SK-N-SH treated with all-trans-retinoic acid at 6 μM for 48 hours (cell line): ENCODE data around the gene KLHL35.

ENCODE experiments used
- ATAC-seq: fragments of 200-7000 bp; cut with Tn5 transposase; 3 replicates; pipeline ENCODE4 v1.9.1; 2020; ENCODE audit warnings: mild to moderate bottlenecking, moderate library complexity
- ARNTL ChIP-seq: fragments of 450-650 bp; formaldehyde crosslinking; IDR thresholded peaks from 2 replicates; pipeline ENCODE4 v1.5.0; 2020; ENCODE audit warnings: low read depth, mild to moderate bottlenecking, moderate library complexity, borderline replicate concordance
- BACH2 ChIP-seq: fragments of 250-450 bp; sonication (Bioruptor Pico); IDR thresholded peaks from 2 replicates; pipeline ENCODE4 v1.9.0; 2021; ENCODE audit warnings: mild to moderate bottlenecking, borderline replicate concordance
- CSDC2 ChIP-seq: fragments of 250-450 bp; sonication (Bioruptor Pico); IDR thresholded peaks from 2 replicates; pipeline ENCODE4 v1.5.0; 2020; ENCODE audit warnings: mild to moderate bottlenecking, moderate library complexity
- ESRRG ChIP-seq: fragments of 250-450 bp; sonication (Bioruptor Pico); IDR thresholded peaks from 2 replicates; pipeline ENCODE4 v1.6.1; 2021; ENCODE audit warnings: mild to moderate bottlenecking
- GLIS3 ChIP-seq: fragments of 250-450 bp; sonication (Bioruptor Pico); IDR thresholded peaks from 2 replicates; pipeline ENCODE4 v1.5.0; 2020; ENCODE audit warnings: mild to moderate bottlenecking, moderate library complexity
- ISL1 ChIP-seq: fragments of 250-450 bp; sonication (Bioruptor Pico); IDR thresholded peaks from 2 replicates; pipeline ENCODE4 v2.1.2; 2022; ENCODE audit warnings: mild to moderate bottlenecking, moderate library complexity
- OSR1 ChIP-seq: fragments of 250-450 bp; sonication (Bioruptor Pico); IDR thresholded peaks from 2 replicates; pipeline ENCODE4 v1.8.0; 2022; ENCODE audit warnings: moderate library complexity, mild to moderate bottlenecking, inconsistent platforms
- PATZ1 ChIP-seq: fragments of 250-450 bp; sonication (Bioruptor Pico); IDR thresholded peaks from 2 replicates; pipeline ENCODE4 v1.8.0; 2020; ENCODE audit warnings: mild to moderate bottlenecking, moderate library complexity, borderline replicate concordance
- POU6F1 ChIP-seq: fragments of 250-450 bp; sonication (Bioruptor Pico); IDR thresholded peaks from 2 replicates; pipeline ENCODE4 v1.8.0; 2021; ENCODE audit warnings: low read depth, mild to moderate bottlenecking, moderate library complexity, borderline replicate concordance
- PPARA ChIP-seq: fragments of 250-450 bp; sonication (Bioruptor Pico); IDR thresholded peaks from 2 replicates; pipeline ENCODE4 v1.5.0; 2020; ENCODE audit warnings: mild to moderate bottlenecking, borderline replicate concordance
- RARB ChIP-seq: fragments of 250-450 bp; sonication (Bioruptor Pico); IDR thresholded peaks from 2 replicates; pipeline ENCODE4 v1.8.0; 2021; ENCODE audit warnings: mild to moderate bottlenecking, moderate library complexity
- SNAI2 ChIP-seq: fragments of 250-450 bp; sonication (Bioruptor Pico); IDR thresholded peaks from 2 replicates; pipeline ENCODE4 v1.5.0; 2020; ENCODE audit warnings: mild to moderate bottlenecking, moderate library complexity
- TCF4 ChIP-seq: fragments of 250-450 bp; sonication (Bioruptor Pico); IDR thresholded peaks from 2 replicates; pipeline ENCODE4 v1.8.0; 2021; ENCODE audit warnings: mild to moderate bottlenecking, moderate library complexity, borderline replicate concordance
- TOX ChIP-seq: fragments of 250-450 bp; sonication (Bioruptor Pico); IDR thresholded peaks from 2 replicates; pipeline ENCODE4 v1.8.0; 2021; ENCODE audit warnings: mild to moderate bottlenecking, moderate library complexity, borderline replicate concordance
- TSHZ2 ChIP-seq: fragments of 250-450 bp; sonication (Bioruptor Pico); IDR thresholded peaks from 2 replicates; pipeline ENCODE4 v1.5.0; 2020; ENCODE audit warnings: mild to moderate bottlenecking, moderate library complexity
- ZC3H10 ChIP-seq: fragments of 250-450 bp; sonication (Bioruptor Pico); IDR thresholded peaks from 2 replicates; pipeline ENCODE4 v1.5.1; 2021; ENCODE audit warnings: mild to moderate bottlenecking, moderate library complexity
- ZFP30 ChIP-seq: fragments of 450-650 bp; formaldehyde crosslinking; IDR thresholded peaks from 2 replicates; pipeline ENCODE4 v1.5.0; 2022; ENCODE audit warnings: mild to moderate bottlenecking, moderate library complexity
- ZNF565 ChIP-seq: fragments of 450-650 bp; formaldehyde crosslinking; conservative IDR thresholded peaks from 2 replicates; pipeline ENCODE4 v1.5.0; 2020; ENCODE audit warnings: low read depth, mild to moderate bottlenecking, moderate library complexity
- ZNF70 ChIP-seq: fragments of 450-650 bp; formaldehyde crosslinking; IDR thresholded peaks from 2 replicates; pipeline ENCODE4 v1.5.0; 2020; ENCODE audit warnings: mild to moderate bottlenecking, moderate library complexity
- TF ChIP-seq, protein P1 (sequence below): fragments of 250-450 bp; sonication (Bioruptor Pico); IDR thresholded peaks from 2 replicates; pipeline ENCODE4 v1.5.1; 2021; ENCODE audit warnings: mild to moderate bottlenecking, moderate library complexity
- TF ChIP-seq, protein P2 (sequence below): fragments of 250-450 bp; sonication (Bioruptor Pico); IDR thresholded peaks from 2 replicates; pipeline ENCODE4 v1.5.1; 2020; ENCODE audit warnings: low read depth, mild to moderate bottlenecking, moderate library complexity

Gene KLHL35

DNA sequence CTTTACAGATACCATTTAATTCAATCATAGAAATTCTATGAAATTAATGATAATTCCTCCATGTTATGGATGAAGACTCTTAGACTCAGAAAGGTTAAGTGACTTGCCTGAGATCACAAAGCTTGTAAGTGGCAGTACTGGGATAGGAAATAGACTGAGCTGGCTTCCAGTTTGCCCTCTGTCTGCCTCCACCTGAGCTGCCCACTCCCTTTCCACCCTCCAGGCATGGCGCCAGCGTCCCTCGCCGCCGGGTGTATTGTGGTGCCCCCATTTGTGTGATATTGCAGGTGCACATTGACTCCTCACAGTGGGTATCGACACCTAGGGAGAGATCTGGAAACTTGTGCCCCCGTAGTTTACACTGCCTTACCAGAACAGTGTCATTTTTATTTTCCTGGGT lies 43.1 kb downstream of the KLHL35 start:
- no peak for ATAC-seq
- TF ChIP-seq RARB (CRISPR knock-in tag) (no peak), PATZ1 (CRISPR knock-in tag) (no peak), ESRRG (CRISPR knock-in tag) (no peak)

DNA sequence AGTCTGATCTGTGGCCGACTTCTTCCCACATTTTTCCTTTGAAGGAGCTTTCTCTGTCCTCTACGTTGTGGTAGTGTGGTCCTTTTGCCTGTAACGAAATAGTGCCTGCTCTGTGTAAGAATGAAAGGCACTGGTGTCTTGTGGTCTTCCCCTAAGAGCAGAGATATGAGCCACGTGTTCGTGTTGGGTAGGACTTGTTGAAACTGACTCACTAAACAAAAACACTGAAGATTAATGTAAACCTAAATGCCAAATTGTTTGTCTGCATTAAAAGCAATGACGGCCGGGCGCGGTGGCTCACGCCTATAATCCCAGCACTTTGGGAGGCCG lies 43.8 kb downstream of the KLHL35 start:
- TF ChIP-seq ZNF70 (CRISPR knock-in tag): no peak
- TF ChIP-seq SNAI2: no peak
- no peak for TF ChIP-seq TSHZ2 (CRISPR knock-in tag)
- no peak for TF ChIP-seq POU6F1 (CRISPR knock-in tag)
- no peak for TF ChIP-seq TCF4 (CRISPR knock-in tag)
- TF ChIP-seq ZNF565: no peak
- TF ChIP-seq, protein P1, sequence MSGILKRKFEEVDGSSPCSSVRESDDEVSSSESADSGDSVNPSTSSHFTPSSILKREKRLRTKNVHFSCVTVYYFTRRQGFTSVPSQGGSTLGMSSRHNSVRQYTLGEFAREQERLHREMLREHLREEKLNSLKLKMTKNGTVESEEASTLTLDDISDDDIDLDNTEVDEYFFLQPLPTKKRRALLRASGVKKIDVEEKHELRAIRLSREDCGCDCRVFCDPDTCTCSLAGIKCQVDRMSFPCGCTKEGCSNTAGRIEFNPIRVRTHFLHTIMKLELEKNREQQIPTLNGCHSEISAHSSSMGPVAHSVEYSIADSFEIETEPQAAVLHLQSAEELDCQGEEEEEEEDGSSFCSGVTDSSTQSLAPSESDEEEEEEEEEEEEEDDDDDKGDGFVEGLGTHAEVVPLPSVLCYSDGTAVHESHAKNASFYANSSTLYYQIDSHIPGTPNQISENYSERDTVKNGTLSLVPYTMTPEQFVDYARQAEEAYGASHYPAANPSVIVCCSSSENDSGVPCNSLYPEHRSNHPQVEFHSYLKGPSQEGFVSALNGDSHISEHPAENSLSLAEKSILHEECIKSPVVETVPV (CRISPR knock-in tag): no peak
- no peak for TF ChIP-seq OSR1 (CRISPR knock-in tag)
- TF ChIP-seq GLIS3: no peak
- no peak for TF ChIP-seq ISL1 (CRISPR knock-in tag)
- TF ChIP-seq, protein P2, sequence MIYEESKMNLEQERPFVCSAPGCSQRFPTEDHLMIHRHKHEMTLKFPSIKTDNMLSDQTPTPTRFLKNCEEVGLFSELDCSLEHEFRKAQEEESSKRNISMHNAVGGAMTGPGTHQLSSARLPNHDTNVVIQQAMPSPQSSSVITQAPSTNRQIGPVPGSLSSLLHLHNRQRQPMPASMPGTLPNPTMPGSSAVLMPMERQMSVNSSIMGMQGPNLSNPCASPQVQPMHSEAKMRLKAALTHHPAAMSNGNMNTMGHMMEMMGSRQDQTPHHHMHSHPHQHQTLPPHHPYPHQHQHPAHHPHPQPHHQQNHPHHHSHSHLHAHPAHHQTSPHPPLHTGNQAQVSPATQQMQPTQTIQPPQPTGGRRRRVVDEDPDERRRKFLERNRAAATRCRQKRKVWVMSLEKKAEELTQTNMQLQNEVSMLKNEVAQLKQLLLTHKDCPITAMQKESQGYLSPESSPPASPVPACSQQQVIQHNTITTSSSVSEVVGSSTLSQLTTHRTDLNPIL (CRISPR knock-in tag): no peak
- TF ChIP-seq PPARA (CRISPR knock-in tag): no peak
- TF ChIP-seq ZC3H10 (CRISPR knock-in tag): no peak
- no peak for TF ChIP-seq ARNTL (CRISPR knock-in tag)
- TF ChIP-seq CSDC2: no peak
- no peak for TF ChIP-seq TOX
- TF ChIP-seq BACH2: no peak
- no peak for ATAC-seq

DNA sequence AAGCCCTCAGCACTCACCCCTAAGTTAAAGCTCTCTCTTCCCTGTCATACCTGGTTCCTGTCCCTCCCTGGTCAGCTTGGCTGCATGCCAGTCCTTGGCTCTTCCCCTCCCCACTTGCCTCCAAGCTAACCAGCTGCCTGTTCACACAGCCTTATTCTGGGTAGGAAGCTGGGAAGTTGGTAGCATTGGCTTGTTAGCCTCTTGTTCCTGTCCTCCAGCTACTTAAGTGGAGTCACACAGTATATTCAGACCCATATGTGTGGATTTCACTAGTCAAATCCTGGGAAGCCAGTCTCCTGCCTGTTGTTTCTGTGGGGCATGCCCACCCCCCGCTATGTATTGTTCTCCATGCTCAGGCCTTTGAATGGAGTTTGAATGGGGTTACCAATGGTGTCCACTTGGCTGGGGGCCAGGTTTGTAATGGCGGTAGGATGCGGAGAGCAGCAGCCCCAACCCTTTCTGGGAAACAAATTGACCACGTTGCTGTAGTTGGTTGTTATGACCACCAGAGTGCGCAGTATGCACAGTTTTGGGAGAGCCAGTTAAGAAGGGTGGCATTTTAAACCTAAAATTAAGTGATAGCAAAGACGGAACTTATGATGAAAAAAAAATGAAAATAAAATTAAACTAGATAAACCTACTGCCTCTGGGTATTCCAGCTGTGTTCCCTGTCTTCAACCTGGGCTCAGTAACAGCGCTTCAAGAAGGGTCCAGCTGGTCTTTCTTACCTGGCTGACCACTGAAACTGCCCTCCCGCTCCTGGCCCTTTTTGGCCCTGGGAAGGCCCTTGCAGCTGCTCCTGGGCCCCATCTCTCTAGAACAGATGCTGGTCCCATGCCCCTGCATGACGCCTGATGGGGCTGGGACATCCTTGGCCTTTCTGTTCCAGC lies 44.4 kb downstream of the KLHL35 start:
- ATAC-seq: peak; percentile 85
- TF ChIP-seq PATZ1 (CRISPR knock-in tag) (no peak), ZNF70 (CRISPR knock-in tag) (no peak), ZFP30 (CRISPR knock-in tag) (no peak), PPARA (CRISPR knock-in tag) (no peak), RARB (CRISPR knock-in tag) (no peak), TOX (no peak), ISL1 (CRISPR knock-in tag) (no peak), ESRRG (CRISPR knock-in tag) (no peak), BACH2 (no peak), CSDC2 (no peak), ZC3H10 (CRISPR knock-in tag) (no peak), OSR1 (CRISPR knock-in tag) (no peak)
- TF ChIP-seq, protein P2 (CRISPR knock-in tag): no peak
- TF ChIP-seq, protein P1 (CRISPR knock-in tag): no peak
